IPS DF 4.7 (cell line): ENCODE measurements around the gene CAMK1D.
"Not testable (repeated sequence)": the region's sequence is repeated elsewhere in the genome, so short reads cannot be mapped to it uniquely, and the experiment has no call there.

ENCODE experiments used
- DNase-seq: peaks from one replicate; pipeline ENCODE4 v3.0.0-alpha.2; 2013; ENCODE audit warnings: low spot score; ENCODE audit errors: extremely low read depth

The CAMK1D gene

DNA sequence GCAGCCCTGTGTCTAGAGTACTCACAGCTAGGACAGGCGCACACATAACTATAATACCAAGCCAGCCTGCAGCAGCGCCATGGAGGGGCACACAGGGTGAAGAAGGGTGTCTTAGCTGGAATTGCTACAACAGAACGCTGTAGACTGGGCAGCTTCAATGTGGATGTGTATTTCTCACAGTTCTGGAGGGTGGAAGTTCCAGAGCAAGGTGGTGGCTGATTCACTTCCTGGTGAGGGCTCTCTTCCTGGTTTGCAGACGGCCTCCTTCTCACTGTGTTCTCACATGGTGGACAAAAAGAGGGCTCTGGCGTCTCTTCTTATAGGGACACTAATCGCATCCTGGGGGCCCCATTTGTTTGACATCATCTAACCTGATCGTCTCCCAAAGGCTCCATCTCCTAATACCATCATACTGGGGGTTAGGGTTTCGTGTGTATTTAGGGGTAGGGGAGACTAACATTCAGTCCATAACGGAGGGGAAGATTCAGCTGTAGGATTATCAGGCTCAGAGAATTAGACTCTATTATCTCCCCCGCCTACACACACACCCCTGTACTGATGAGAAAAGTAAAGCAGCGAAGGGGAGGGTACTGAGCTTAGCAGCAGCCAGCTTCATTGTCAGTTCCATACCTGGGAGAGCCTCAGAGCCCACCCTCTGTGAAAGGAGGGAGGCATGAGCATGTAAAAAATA is 363.1 kb downstream of the CAMK1D start:
- DNase-seq: no peak

DNA sequence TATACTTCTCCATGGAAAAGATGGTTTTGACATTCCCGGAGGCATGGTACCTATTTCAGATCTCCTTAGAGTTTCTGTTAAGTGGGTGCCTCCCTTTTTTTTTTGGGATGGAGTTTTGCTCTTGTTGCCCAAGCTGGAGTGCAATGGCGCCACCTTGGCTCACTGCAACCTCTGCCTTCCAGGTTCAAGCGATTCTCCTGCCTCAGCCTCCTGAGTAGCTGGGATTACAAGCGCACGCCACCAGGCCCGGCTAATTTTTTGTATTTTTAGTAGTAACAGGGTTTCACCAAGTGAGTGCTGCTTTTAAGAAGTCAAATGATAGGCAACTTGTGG is 363.6 kb downstream of the CAMK1D start:
- not testable (repeated sequence) for DNase-seq

DNA sequence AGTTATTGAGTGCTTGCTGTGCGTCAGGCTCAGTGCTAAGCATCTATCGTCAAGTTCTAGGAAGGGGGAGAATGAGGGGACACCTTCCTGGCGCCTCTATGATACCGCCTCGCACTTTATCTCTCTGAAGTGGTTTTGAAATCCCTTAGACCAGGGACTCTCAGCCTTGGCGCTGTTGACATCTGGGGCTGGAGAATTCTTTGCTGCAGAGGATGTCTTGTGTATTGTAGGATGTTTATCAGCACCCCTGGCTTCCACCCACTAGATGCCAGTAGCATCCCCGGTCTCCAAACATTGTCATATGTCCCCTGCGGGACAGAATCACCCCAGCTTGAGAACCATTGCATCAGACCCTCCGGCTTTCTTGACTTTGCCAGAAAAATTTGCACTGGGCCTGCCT is 366.7 kb downstream of the CAMK1D start:
- no peak for DNase-seq

DNA sequence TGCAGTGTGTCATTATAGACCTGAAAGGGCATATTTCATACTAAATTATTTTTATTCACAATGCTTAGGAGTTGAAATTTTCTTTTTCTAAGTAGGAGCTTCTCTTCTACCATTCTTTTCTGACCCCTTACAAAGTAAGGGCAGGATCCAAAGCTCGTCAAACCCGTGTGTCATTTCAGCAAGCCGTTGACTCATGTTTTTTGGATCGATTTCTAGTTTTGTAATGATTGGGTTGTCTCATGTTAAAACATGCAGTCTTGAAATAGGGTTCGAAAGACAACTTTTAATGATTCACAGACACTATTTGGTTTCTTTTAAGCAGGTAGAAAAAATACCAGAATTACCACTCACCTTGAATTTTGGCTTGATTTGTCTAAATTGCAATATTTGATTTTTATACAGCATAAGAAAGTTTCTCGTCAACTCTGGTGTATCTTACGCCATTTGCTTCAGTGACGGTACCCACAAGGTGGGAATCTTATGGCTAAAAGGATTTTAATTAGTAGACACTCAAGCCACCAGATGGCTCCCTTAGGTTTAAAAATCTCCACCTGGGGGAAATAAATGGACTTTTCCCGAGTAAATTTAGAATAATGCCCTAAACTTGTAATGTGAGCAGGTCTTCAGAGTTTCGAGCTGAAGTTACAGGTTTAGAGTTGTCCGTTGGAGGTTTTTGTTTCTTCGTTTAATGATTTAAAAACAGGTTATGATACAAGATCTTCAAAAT is 368.8 kb downstream of the CAMK1D start:
- no peak for DNase-seq

DNA sequence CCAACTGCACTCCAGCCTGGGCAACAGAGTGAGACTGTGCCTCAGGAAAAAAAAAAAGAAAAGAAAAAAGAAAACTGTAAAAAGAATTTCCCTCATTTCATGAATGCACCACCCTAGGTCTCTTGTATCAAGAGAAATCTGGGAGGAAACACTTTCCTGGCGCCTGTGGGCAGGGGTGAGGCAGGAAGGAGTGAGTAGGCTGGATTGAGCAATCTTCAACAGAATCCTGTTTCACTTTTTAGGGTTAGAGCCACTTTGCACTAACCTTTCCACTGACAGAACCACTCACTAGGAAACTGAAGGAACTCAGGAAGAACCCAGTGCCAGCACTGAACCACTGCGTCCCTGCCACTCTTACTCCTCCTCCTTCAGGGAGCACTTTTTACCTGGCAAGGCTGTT is 370.0 kb downstream of the CAMK1D start:
- no peak for DNase-seq

DNA sequence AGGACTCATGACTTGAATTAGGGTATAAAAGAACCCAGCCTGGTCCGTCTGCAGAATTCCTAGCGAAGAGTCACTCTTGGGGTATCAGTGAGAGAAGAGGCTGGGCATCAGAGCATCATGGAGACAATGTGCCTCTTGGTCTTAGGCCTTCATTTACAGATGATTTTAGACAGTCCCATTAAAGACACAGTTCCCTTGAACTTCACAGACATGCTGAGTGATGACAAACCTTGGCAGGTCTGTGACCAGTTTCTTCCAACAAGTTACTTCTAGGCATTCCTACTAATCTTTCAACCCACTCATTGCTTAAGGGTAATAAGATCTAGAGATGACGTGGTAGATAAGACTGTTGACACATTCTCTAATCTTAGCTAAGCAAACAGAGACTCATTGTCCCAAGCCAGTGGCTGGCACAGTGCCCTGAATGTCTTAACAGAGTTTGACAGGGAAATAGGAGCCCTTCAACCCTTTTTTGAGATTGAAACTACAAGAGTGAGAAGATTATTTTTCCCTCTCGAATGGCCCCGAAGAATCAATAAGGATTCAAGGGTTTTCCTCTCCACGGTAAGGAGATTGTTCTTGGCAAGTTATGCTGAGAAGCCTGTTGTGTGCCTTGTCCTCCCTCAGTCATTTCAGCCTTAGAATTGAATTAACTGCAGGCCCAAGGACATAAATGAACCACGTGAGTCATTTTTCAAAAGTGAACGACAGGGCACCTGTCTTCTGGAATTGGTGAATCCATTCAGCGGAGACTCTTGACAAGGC is 371.1 kb downstream of the CAMK1D start:
- DNase-seq: no peak

DNA sequence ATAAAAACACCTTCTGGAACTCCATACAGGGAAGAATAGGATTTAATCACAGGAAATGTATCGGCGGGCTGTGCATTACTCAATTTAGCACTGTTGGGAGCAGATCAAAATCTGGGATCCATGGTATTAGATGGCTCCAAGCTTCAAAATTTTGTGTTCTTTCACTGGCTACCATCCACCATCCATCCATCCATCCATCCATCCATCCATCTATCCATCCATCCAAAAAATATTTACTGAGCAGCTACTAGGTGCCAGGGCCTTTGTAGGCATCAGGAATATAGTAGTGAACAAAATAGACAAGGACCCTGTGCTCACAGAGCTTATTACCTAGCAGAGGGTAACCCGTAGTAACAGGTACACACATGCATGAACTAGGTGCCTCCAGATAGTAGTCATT is 372.0 kb downstream of the CAMK1D start:
- no peak for DNase-seq

DNA sequence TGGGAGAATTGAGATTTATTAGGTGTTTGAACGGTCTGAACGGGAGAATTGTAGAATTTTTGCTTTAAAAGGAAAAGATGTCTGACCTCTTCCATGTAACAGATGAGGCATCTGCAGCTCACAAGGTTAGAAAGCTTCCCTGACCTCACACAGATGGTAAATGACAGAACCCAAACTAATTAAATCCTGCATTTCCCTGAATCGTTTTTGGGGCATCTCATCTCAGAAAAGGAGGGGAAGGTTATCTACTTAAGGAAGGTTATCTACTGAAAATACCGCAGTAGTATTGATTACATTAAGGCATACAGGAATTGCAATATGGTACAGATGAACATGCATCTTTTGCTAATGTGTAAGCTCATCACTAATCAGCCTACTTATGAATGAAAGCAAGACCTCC is 373.9 kb downstream of the CAMK1D start:
- no peak for DNase-seq

DNA sequence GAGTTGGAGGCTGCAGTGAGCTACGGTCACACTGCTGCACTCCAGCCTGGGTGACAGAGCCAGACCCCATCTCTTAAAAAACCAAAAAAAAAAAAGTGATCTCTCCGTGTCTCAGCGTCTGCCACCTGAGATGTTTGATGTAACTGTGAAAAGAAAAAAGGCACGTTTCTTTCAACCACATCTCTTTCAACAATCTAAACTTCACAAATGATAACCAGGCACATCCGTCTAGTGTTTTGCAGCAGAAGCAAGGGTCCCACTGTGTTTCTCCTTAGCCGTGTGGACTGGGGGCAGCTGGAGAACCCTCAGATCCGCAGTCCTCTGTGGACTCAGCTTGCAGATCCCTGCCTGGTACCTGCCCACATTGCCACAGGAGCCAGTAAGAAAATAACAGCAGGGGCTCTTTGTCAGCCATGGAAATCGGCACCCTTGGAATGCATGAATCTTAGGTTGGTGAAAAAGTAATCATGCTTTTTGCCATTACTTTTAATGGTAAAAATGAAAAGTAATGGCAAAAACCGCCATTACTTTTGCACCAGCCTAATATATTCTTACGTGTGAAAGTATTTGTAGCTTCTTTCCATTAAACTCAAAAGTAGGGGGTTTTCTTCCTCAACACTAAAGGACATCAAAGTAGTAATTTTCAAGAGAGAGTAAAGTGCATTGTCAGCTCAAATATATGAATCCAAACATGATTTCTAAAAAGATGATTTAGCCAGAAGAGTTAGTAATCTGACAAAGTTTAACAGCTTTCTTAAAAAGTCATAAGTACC is 375.6 kb downstream of the CAMK1D start:
- no peak for DNase-seq

DNA sequence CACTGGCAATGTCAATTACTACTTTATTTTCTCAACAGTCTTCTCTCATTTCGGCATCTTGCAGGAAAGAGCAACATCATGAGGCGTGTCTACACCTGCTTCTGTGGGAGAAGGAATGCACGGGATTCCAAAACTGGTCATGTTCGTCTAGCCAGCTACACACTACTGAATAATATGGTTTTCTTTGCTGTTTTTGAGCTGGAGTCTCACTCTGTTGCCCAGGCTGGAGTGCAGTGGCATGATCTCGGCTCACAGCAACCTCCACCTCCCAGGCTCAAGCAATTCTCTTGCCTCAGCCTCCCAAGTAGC is 376.2 kb downstream of the CAMK1D start:
- not testable (repeated sequence) for DNase-seq

DNA sequence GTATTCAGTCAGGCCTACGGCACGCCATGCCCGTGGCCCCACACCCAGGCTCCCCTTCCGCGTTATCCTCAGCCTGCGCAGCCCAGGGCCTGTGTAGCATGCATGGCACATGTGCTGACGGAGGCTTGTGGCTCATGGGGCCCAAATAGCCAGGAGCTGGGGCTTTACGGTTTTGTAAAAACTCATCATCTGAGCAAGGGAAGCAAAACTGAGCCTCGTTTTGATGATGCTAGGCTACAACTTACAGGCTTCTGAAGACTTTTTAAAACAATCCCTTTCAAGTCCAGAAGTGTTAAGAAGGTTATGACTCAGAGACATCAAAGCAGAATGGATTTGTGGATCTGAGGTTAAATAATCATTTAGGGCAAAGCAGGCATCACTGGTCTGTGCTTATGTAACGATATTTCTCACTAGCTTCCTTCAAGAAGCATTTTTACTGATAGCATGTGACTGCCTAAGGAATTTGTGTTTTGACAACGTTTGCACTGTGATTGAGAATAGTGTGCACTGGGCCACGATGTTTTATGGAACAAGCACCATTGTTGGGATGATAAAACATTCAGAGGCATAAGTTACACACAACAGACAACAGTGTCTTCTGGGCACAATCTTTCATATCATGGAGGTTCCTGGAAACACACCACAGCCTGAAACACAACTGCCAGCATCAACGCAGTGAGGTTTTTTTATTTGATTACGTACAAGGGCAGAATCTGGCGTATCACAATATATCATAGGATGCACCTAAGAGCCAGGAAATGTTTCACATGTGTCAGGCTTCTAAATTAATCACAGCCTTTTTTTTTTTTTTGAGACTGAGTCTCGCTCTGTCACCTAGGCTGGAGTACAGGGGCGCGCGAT is 377.9 kb downstream of the CAMK1D start:
- DNase-seq: no peak

DNA sequence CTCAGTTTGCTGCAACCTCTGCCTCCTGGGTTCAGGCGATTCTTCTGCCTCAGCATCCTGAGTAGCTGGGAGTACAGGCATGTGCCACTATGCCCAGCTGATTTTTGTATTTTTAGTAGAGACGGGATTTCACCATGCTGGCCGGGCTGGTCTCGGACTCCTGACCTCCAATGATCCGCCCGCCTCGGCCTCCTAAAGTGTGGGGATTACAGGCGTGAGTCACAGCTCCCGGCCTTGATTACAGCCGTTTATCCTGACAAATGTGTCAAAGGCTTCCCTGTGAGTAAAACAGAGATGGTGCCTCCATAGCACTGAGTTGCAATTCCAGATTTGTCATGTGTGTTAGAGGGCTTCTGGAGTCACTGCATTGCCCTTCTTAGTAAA is 378.5 kb downstream of the CAMK1D start:
- DNase-seq: no peak

DNA sequence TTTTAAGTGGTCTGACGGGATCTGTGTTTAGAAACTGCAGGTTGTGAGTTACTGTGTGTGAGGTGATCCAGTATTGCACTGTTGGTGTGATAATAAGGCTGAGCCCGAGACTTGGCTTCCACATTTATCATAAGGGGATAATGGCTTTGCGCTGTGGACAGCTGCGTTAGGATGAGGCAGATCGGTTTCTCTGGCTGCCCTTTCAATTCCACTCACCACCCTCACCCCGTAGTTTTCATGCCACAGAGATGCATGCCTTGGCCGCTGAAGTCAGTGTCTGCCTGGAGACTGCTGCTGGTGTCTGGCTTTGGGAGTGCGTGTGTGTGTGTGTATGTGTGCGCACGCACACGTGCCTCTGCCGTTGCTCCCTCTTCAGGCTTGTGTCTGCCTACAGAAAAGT is 379.1 kb downstream of the CAMK1D start:
- DNase-seq: no peak

DNA sequence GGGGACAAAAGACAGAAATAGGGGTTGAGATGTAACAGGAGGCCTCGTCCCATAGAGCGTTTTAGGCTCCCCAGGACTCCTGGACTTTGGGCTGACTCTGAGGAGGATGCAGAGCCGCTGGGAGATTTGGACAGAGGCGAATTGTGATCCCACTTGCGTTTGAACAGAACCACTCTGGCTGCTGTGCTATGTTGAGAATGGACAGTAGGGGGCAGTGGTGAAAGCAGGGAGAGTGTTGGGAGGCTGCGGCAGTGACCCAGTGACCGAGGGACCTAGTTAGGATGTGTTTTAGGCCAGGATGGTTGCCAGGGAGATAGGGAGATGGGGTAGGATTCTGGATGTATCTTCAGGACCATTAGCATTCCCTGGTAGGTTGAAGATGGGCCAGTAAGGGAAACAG is 380.5 kb downstream of the CAMK1D start:
- DNase-seq: no peak

DNA sequence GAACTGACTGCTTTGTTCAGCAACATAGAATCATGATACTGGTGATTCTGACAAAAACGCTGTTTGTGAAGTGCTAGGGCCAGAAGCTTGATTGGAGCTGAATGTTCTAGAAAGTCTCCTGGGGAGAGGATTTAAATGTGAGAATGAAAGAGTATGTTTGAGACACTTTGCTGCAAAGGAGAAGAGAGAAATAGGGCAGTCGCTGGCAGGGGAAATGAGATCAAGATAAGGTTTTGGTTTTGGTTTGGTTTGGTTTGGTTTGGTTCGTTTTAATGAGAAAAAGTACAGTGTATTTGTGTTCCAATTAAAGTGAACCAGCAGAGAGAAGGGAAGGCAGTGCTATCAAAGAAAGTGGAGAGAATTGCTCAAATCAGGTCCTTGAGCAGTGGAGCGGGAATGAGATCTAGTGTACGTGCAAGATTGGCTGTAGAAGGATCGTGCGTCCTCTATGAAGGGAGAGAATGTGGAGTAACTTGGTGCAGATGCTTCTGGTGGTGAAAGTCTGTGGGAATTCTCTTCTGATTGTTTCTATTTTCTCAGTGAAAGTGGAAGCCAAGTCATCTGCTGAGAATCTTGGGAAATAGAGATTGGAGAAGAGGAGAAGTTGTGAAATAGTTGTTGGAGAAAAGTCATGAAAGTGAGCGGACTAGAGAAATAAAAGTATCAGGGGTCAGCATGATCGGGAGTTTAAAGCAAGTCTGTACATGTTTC is 381.6 kb downstream of the CAMK1D start:
- DNase-seq: no peak

DNA sequence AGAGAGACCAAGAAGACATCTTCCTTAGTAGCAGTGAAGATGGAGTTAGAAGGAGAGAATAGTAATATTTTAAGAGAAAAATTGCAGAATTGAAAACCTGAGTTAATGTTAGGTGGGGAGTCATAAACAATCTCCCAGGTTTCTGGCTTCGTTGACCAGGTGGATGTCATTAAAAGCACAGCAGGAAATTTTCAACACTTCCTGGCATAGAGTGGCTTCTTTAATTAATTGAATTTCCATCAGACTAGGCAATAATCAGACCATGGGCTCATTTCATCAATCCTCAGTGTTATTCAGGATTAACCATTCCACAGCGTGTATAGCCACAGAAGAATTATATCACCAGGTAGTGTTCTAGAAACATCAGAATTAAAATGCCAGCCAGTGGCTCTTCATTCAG is 383.9 kb downstream of the CAMK1D start:
- no peak for DNase-seq

DNA sequence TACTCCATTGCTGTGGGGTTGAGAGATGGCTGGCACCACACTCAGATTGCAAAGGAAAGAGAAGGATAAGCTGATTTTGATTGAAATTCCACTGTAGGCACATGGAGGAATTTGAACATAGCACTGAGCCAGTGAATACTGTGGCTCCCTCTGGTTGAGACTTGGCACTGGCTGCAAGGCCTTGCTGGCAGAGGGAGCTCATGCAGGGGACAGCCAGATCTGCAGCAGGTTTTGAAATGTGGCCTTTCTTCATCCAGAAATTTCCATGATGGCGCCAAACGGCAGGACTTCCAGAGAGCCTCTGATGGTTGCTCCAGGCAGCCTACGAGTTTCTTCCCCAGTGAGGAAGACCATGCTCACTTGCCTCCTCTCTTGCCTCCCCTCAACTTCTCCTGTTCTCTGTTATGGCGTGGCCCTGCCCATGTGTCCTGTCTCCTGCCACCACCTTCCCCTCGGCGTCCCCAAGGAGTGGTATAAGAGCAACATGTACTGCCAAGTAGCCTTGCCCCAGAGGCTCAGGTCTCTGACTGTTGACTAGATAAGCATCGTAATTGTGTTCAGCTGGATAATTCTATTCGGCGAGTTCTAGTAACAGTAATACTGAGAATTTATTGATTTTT is 386.6 kb downstream of the CAMK1D start:
- no peak for DNase-seq

DNA sequence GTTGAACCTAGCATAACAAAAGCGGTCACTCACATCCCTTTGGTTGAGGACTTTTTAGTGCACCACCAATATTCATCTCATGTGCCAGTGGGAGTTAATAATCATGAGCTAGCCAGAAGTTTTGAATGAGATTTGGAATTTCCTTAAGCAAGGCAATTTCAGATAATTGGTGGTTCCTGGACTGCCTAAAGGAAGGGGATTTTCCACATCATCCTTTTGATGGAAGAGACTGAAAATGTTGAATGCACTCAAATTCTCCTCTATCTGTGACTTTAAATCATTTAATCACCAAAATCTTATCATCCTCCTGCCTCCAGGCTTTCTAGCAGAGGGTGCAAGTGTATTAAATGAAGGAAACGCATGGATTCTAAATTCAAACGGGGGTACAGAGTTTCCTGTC is 391.5 kb downstream of the CAMK1D start:
- no peak for DNase-seq

DNA sequence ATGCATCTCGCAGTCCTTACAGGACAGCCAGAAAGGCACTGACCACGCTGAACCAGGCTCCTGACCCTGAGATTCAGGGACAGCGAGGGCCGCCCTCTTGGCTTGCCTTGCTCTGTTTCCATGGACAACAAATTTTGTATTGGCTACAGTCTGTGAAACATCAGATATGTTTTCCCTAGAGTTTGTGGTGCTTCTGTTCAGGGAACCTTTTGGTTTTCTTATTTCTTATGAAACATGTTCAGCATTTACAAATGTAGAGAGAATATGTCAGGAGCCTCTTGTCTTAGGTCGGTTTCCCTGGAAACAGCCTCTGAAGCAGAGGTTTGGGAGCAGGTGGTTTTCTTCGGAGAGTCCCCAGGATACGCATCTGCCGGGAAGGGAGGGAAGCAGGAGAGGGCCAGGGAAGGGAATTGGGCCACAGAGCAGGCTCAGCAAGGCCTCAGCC is 392.0 kb downstream of the CAMK1D start:
- DNase-seq: no peak

DNA sequence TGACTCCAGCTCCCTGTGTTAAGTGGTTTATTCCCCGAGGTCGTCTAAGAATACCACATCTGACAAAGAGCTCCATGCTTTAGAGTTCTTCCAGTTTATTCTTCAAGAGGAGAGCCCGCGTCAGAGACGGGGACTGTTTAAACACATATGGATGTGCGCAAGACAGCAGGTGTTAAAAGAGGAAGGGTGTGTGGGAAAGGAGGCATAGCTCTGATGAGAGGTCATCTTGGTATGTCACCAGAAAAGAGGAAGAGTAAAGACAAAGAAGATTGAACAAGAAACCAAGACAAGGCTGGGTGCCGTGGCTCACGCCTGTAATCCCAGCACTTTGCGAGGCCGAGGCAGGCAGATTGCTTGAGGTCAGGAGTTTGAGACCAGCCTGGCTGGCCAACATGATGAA is 393.4 kb downstream of the CAMK1D start:
- DNase-seq: no peak
